ENCODE results near the gene MAST4.

MAST4 gene

DNA sequence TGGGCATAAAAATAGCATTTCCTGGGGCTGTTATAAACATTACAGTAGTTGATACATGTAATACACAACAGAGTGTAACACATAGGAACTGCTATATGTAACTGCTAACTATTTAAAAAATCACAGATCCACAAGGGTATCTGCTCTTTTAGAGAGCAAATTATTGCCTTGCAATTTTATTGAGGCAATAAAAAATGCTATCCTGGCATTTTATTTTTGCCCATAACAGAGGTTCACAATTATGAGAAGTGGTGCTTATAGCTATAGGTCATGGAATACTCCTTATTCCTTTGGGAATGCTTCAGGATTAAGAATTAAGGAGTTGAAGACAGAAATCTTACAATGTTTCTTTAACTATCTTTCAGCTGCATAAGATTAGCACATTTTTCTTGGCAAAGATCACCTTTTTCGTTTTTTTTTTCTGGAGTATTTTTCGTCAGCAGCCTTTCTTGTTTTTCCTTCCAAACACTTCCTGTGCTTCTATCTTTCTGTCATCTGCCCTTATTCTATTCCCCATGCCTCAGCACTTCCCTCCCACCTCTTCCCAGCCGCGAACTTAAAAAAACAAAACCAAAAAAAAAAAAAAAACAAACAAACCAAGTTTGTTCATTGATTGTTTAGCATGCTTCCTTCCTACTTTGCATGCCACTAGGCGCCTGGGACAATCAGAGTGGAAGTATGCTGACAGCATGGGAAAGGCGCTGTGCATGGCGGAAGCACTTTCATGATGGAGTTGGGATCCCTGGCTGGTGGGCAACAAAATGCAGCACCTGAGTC is 264.2 kb downstream of the MAST4 start:
- no peak for FAIRE-seq
- no peak for DNase-seq (ENCODE audit: extremely low spot score, insufficient read length, low read depth)

DNA sequence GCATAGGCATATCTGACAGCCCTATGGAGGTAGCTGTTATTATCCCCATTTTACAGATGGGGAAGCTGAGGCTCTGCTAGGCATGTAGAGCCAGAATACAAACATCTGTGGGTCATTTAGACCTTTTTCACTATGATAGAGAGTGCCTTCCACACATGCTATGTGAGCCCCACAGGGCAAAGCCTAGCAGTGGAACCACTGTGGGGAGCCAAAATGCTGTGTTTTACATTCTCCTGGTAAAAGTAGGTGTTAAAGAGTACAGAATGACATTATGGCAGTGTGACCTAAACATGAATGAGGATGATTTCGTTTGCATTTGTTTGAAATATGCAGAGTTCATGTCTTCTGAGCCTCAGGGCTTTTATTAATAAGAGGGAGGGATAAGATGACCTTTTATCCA is 265.2 kb downstream of the MAST4 start:
- DNase-seq (ENCODE audit: extremely low spot score, insufficient read length, low read depth) = no peak
- FAIRE-seq = no peak

DNA sequence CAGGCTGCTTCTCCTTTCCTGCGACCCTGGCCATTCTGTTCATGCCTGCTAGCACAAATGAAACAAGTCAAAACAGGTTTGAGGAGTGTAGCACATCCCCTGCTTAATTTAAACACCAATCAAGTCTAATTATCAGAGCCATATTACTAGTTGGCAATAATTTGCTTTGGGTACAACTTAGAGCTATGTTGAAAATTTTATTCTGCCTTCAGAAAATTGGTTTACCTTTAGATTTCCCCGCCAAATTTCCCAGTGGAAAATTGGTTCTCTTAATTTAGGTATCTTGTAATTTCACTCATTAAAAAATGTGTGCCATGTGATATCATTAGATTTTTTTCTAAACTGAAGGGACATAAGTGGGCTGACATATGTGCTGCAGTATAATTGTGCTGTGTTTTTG is 265.8 kb downstream of the MAST4 start:
- DNase-seq (ENCODE audit: extremely low spot score, insufficient read length, low read depth) (no peak), FAIRE-seq (no peak)

DNA sequence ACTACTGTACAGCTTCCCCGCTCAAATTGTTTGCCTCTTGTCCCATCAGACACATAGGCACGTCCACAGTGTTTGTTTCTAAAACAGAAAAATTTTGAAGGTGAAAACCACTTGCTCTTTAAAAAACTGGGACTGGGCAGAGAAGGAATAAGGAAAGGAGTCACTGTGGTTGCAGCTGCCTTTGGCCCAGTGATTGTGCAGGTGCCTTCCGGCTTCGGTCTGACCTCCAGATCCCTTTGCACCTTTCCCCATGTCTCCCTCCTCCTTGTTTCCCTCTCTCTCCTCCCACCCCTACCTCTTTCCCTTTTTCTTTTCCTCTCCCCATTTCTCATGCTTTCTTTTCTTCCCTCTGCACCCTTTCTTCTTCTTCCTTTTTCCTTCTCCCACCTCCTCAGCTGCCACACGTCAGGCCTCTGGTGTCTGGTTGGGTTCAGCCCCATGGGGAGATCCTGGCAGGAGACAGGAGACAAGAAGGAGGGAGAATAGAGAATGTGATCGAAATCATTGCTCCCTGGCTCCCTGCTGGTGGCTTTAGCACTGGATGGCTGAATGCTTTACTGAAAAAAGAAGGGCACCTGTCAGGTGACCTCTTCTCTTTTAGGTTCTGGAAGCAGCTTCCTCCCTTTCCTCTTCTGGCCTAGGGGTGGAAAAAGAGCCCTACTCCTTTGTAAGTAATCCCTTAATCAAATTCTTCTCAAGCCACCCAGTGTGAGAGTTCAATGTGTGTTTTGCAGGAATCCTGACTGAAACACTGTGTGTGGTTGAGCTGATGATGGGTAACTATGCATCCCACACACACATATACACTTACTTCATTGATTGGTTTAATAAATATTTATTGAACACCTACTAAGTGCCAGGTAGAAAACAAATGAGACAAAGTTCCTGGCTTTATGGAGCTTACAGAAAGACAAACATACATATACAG is 267.3 kb downstream of the MAST4 start:
- DNase-seq (ENCODE audit: extremely low spot score, insufficient read length, low read depth) (no peak), FAIRE-seq (no peak)

DNA sequence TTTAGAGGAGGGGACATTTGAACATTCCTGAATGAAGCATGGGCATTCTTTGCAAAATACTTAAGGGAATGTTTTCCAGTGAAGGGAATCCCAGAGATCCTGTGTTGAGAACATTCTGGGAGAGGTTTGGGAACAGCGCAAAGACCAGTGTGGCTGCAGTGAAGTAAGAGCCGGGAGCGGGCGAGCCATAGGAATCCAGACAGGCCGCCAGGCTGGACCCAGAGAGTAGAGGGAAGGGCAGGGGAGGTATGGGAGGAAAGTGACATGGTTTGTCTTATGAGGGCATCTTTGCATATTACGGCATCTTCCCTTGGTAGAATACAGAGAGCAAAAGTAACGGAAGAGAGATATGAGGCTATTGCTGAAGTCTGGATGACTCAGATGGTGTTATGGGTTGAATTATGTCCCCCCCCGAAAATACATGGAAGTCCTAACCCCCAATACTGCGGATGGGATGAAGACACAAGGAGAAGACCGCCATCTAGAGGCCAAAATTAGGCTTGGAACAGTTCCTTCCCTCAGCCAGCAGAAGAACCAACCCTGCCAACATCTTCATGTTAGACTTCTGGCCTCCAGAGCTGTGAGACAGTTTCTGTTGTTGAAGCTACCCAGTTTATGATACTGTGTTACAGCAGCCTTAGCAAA is 268.2 kb downstream of the MAST4 start:
- FAIRE-seq (no peak), DNase-seq (ENCODE audit: extremely low spot score, insufficient read length, low read depth) (no peak)

DNA sequence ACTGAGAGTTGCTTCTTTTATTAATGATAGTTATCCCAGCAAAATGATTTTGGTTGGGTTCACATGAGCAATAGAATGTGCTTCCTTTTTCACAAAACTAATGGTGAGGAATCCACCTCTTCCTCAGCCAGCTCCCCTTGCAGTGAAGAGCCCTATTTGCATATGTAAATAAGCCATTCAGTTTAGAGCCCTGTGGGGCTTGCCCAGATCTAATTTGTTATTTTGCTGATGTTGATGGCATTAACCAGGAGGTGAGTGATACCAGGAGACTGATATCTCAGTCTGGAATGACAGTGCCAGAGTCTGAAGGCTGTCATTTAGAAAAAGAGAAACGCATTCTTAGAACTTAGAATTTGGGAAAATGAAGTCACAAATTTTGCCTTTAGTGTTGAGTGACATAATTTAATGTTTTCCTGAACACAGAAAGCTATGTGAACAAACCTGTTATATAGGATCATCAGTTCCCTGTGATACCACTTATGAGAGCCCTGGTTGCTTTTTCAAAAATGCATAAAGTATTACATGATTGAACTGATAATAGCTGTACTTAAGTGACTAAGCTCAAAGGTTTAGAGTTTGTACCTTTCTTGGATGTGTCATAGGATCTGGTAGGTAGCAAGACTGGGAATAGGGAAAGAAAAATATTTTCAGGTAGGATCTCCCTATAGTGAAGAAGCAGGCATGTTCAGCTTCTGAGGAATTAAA is 271.6 kb downstream of the MAST4 start:
- DNase-seq (ENCODE audit: extremely low spot score, insufficient read length, low read depth) = no peak
- FAIRE-seq = no peak

DNA sequence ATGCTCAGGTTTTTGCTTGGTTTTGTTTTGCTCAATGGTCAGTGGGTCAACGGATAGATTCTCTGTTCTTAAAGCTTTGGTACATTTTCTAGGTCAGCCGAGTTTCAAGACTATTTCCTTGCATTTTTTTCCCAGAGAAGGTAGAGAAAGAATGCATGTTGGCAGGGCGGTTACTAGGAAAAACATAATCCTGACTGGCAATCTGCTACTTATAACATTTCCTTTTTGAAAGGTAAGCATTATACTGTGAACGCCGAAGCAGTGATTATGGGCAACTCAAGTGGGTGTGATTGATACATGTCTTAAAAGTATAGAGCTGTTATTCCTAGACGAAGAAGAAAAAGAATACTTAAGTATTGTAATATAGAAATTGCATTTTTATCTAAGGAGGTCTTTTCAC is 273.2 kb downstream of the MAST4 start:
- DNase-seq (ENCODE audit: extremely low spot score, insufficient read length, low read depth) (no peak), FAIRE-seq (no peak)

DNA sequence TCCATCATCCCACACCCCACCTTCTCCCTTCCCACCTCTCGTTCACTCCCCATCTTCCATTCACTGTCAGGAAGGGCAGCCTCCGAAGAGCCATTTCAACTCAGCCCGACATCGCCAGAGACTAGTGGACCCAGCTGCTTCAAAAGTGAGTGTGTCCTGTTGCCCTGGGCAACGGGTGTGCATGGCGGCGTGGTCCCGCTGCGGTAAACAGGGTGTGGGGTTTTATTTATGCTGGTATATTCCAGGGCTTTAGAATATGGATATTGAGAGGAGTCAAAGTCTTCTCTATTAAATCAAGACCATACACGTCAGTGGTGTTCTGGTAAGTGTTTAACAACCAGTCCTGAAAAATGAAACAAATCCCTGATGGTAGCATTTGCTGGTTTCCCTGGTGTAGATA is 274.5 kb downstream of the MAST4 start:
- no peak for DNase-seq (ENCODE audit: extremely low spot score, insufficient read length, low read depth)
- no peak for FAIRE-seq

DNA sequence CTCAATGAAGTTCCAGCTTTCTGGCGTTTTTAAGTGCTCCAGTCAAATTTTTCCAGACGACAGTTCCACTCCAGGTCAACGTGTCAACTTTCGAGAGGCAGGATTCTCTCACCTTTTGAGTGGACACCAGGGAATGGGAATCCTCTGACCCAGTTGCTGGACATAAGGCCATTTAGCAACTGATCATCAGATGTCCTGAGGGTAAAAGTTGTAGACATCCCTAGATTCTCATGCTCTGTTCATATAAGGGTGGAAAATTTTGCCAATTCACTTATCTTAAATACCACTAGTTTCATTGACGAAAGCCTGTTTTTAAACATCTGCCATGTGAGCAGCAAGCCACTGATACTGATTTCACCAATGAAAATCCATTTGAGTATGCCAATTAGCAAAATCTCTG is 275.5 kb downstream of the MAST4 start:
- no peak for DNase-seq (ENCODE audit: extremely low spot score, insufficient read length, low read depth)
- FAIRE-seq = no peak

DNA sequence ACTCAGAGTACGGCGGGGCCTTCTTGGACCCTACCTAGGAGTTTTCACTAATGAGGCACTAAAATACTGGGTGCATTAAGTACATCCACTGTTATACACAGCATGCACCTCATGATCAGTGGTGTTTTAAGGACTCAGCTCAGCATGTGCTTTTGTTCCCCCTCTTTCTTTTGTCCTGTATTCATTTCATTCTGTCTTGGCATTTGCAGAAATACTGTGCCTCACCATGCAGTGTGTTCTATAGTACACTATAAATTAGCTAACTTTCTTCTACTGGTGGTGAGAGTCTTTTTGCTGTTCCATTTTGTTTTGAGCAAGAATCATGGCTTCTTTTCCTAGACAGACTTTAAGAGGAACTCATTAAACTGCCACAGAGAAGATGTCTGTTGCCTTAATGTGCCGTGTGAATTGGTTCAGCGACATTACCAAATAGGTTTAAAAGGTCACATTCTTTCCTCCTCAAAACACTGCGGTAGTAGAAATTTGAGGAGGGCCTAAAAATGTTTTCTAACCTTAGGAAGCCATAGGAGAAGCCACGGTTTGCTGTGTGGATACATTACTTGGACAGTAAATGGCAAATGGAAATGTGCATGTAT is 276.6 kb downstream of the MAST4 start:
- FAIRE-seq (no peak), DNase-seq (ENCODE audit: extremely low spot score, insufficient read length, low read depth) (no peak)

DNA sequence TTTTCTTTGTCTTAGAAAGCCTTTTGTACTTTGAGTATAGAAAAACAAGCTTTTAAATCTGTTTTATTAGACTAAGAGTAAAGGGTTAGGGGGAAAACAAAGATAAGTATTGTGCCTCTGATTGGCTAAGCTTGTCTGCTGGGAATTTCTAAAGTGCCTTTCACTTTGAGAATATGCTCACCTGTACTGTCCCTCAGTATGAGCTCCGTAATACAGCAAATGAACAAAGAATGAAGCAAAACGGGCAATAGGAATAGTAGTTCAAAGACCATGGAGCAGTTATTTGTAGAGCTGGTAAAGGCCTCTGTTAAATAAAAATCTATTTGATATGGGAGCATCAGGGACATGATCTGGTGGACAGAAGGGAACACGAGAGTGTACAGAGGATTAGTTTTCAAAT is 277.8 kb downstream of the MAST4 start:
- DNase-seq (ENCODE audit: extremely low spot score, insufficient read length, low read depth) (no peak), FAIRE-seq (no peak)

DNA sequence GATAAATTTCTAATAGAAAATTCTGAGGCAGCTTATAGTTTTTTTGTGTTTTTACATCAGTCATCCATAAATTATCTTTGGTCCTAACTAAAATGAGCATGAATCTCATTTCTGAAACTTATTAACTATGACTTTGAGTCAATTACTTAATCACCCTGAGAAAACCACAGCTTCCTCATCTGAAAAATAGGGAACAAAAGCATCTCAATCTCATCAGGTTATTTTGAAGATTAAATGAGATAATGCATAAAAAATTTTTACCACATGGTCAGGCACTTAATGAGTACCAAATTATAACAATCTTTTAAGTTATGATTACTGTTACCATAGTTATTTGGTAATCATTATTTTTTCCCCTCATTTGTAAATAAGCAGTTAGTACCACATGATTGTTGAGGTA is 279.1 kb downstream of the MAST4 start:
- no peak for DNase-seq (ENCODE audit: extremely low spot score, insufficient read length, low read depth)
- FAIRE-seq = no peak

DNA sequence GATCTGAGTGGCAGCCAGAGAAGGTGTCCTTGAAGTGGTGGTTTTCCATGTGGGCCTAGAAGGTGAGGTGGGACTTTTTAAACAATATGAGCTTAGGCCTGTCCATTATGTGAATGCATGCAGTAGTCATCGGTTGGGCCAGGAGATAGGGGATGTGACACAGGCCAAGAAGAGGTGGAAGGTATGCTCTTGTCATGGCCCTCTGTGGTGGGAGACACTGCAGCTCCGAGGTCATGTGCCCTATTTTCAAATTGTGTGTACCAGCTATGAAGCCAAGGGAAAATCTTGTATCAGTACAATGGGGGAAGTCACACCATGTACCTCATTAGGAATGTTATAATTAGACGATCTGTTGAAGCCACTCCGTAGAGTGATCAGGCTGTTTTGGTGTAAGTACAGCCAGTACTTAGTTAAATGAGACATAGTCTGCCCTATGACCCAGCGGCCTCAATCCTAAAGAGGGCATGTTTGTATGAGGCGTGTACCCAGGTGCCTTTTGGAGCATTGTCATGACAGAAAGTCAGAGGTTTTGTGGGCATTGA is 280.1 kb downstream of the MAST4 start:
- FAIRE-seq (no peak), DNase-seq (ENCODE audit: extremely low spot score, insufficient read length, low read depth) (no peak)

DNA sequence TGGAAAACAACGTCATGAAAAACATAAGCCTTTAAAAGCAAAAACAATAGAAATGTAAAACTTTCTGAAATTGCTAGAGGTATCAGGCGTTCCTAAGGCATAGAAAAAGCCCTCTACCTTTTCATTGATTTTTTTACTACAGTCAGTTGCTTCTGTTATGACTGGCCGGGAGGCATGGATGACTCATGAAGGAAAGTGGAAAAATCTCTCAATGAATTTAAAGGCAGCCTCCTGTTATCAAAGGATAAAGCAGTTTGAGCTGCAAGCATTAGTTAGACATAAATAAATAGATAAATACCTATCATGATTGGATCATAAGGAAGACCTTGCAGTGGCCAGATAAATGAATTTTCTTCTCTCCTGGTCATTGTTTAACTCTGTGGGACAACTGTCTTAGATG is 281.6 kb downstream of the MAST4 start:
- no peak for FAIRE-seq

DNA sequence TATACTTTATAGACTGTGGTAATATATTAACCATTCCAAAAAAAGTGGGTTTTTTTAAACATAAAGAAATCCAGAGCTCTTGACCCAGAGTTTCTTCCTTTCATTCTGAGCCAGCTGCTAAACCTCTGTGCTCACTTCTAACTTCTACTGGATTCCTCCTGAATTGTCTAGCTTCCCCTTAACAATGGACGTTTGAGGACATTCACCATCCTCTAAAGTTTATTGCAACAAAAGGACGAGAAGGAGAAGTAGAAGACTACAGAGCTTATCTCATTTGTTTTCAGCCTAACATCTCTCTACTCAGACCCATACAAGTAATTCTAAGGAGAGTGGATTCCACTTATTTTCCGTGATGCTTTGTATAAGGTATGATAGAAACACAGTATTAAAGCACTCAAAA is 284.2 kb downstream of the MAST4 start:
- no peak for DNase-seq (ENCODE audit: extremely low spot score, insufficient read length, low read depth)
- no peak for FAIRE-seq

More for the DNA sequence above, 281.6 kb downstream of the MAST4 start:
- DNase-seq (ENCODE audit: extremely low spot score, insufficient read length, low read depth) = no peak

DNA sequence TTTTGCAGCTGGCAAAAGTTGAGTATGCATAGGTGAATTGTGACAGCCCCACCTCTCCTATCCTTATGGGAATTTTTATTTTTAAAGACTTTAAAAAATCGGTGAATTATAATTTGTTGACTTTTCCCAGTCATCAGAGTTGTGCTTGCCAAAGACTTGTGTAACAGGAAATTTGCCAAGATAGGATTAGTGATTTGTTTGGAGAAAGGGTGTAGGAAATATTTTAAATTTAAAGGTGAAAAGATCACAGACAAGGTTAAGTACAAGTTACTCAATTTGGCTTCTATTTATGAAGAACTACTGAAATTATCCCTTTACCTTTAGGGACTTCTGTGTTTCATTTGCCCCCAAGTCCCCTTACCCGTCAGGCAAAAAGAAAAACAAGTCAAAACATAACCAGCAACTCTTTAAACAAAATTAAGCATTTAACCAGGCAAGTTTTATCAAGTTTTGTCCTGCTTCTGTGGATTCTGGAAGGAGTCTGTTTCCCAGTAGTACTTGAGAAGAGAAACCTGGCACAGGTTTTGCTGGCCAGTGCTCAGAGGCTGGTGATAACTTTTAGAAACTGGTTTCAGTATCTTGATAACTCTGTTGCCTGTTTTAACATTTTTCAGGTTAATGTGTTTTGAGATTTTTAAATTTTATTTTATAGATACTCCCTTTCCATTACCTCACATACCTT is 285.4 kb downstream of the MAST4 start:
- no peak for FAIRE-seq

DNA sequence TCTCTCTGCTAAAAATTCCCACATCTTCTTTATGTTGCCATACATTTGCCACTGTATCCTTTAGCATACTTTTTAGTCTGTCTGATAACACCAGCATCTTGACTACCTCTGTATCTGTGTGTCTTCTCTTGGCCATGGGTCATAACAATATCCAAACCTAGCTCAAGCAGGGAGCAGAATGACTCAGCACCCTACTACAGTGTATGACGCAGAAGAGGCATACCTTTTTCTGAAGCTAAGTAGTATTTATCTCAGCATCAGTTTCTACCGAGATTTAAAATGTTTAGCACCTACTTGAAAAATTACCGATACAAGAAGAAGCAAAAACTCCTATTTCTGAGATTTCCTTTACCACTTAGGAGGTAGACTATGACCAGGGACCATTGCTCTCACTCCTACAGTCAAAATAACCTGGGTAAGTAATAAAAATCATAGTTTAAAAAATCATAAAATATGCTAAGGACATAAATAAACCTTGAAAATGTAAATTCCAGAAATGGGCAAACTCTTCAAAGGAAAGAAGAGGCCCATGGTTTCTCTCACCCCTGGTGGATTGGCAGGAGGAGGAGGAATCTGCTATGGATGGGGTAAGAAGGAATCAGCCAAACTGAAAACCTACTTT is 286.5 kb downstream of the MAST4 start:
- DNase-seq (ENCODE audit: extremely low spot score, insufficient read length, low read depth) (no peak), FAIRE-seq (no peak)

More for the DNA sequence above, 285.4 kb downstream of the MAST4 start:
- DNase-seq (ENCODE audit: extremely low spot score, insufficient read length, low read depth) = no peak

DNA sequence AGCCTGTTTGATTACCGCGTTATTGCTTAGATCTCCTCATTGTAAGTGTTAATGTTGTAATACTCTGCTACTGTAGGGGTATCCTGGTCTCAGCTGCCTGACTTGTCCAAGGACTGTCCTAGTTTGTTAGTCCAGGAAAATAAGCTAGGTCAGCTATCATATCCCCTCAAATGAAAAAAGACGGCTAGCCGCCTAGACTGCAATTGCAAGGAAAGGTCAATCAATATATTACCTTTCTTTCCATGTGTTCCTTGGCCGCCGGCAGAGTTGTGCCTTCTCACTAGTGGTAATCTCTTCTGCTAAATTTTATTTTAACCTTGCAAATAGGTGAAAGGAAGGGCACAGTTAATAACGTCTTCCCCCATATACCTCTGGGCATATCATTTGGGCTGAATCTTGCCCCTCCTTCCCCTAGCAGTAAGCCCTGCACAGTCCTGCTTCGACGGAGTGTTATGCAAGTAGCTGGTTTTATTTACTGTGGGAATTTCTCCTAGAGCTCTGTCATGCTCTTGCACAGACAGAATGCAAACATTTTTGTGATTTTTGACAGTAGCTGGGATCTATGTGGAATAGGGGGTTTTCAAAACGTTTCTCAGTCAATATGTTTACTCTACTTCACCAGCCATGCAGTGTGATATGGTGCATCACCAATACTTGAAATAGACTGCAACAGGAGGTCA is 288.5 kb downstream of the MAST4 start:
- no peak for FAIRE-seq

More for the DNA sequence above, 288.5 kb downstream of the MAST4 start:
- no peak for DNase-seq (ENCODE audit: extremely low spot score, insufficient read length, low read depth)
